GM19467 (cell line): ENCODE data around the gene APEX2.
"Not testable (repeated sequence)": the region's sequence is repeated elsewhere in the genome, so short reads cannot be mapped to it uniquely, and the experiment has no call there.

Experiments used
- ATAC-seq: cut with Tn5 transposase; IDR thresholded peaks from one replicate; pipeline ENCODE4 v1.9.1; 2021; ENCODE audit warnings: mild to moderate bottlenecking, moderate library complexity; ENCODE audit not compliant: unreplicated experiment

The APEX2 gene

DNA sequence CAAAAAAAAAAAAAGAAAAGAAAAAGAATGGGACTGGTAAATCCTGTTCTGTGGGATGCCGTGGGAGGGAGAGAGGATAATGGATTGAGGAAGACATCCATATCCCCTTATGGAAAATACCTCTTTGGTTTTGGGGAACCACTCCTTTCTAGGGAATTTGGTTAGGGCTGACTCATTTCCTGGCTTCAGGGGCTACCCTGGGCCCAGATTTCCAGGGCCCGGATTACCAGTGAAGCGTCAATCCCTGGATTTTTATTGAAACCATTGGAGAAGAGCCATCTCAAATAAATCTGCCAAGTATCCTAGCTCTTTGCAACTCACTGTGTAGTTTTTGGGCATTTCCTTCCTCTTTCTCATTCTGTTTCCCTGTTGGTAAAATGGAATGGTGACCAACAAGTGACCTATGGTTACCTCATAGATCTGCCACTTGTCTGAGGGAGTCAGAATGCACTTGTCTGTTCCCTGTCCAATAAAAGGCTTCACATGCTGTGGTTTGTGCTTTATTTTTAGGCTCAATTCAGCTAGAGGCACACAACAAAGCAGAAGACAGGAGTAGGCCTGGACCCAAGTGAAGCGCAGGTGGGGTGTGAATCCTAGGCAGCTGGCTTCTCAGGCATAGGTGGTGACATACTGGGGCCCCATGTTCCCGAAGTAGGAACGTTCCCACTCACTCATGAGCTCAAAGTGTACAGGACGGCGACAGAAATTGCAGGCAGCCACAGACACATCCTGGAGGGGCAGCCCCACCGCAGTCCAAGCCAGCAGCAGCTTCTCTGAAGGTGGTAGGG is 8.6 kb downstream of the APEX2 start:
- ATAC-seq = no peak

DNA sequence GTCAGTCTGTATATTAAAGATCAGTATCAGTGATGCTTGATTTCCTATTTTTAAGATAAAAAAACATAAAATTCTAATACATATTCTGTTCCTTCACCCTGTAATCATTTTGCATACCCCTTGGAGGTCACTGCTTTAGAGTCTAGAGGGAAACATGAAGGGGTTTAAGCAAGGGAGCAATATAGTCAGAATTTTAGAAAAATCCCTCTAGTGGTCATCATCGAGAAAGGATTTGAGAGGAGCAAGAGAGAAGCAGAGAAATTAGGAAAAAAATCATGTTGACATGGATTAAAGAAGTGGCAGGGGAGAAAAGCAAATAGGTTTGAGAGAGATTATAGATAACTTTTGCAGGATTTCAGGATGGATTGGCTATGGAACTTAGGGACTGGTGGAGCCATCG is 11.1 kb downstream of the APEX2 start:
- ATAC-seq = no peak

DNA sequence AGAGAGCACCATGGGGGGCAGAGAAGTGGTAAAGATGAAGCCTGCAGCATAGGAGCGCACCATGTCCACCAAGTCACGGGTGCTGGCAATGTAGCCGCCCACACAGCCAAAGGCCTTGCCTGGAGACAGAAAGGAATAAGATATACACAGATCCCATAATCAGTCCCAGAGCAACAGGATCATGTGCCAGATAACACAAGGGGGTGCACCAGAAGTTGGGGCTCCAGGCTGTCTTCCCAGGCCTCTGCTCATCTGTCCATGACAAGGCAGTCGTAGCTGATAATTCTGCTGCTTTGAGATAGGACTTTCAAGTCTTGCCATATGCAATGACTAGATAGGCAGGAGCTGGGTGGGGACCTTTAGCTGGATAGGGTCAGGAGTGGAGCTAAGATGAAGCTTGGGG is 14.7 kb downstream of the APEX2 start:
- ATAC-seq = no peak

DNA sequence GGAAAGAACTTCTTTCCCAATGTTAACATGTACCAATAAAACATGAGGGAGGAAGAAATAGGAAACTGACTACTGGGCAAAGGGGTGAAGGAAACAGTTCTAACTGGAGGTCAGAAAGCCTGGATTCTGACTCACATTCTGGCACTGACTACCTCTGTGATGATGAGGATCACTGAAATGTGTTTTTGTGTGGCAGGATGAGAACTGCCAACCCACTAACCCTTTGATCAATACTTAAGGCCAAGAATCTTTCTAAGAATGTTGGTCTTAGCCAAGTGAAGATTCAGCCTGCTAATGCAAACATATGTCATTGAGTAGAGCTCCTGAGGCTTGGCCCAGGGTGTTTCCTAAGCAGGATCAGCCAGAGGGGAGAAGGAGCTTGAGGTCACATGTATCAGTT is 26.0 kb downstream of the APEX2 start:
- ATAC-seq = no peak

GRCh38 chrX:55026840-55027239 is 26.7 kb downstream of the APEX2 start:
- ATAC-seq = no peak

DNA sequence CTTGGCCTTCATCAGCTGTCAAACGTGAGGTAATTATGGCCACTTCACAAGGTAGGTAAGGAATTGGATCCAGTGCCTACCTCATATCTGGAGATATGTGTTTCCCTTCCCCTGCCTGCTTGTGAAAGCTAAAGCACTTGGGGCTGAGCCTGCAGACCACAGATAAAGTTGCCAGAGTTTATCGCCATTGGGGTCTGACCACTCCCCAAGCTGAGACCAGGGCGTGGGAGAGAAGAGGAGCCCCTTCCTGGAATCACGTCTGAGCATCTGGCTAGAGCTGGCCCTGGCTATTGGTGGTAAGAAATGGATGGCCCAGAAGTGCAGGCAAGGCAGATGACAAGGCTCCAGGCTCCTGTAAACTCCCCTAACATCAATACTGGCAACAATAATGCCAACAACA is 27.9 kb downstream of the APEX2 start:
- ATAC-seq = no peak

- no peak for ATAC-seq
Measured at GRCh38 chrX:55028611-55029010, 28.4 kb downstream of the APEX2 start.

- no peak for ATAC-seq
Measured at GRCh38 chrX:55029291-55029690, 29.1 kb downstream of the APEX2 start.

DNA sequence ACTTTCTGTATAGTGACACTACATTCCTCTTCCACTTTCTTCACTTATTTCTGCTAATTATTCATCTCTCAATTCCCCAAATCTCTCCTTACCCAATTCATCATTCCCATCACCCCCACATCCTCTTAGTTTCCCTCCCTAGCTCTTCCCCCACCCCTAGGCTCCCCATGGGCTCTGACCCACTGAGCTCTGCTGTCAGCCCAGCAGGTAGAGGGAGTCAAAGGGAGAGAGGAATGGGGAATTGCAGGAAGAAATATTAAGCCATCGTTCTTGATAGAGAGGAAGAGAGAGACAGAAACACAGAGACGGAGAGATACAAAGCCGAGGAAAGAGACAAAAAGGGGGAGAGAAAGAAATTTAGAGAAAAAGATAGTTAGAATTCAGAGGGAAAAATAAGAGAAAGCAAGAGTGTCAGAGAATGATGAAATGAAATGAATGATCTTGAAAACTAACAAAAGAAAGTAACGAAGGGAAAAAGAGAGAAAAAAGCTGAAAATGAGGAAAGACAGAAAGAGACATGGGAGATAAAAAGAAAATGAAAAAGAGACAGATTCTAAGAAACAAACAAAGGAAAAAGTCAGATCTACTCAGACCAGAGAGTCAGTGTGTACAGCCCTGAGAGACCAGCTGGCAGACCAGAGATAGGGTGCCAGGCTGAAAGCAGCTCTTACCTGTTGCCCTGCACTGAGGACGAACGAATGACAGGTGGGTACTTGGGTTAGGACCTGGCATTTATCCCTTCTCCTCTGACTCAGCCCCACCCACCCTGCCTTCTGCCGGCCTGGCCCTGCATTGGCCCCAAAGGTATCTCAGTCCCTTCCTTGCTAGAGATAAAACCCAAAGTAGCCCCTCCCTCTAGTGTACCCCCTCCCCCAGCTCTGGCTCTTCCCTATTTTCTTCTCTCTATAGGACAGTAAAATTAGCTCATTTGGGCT is 30.4 kb downstream of the APEX2 start, which contains the start of gene ALAS2:
Gene ALAS2 (minus strand): TSS at position 707 of the 935 bp plus-strand sequence. CDS start 4,977 bp downstream, outside the sequence.
- ATAC-seq = no peak

DNA sequence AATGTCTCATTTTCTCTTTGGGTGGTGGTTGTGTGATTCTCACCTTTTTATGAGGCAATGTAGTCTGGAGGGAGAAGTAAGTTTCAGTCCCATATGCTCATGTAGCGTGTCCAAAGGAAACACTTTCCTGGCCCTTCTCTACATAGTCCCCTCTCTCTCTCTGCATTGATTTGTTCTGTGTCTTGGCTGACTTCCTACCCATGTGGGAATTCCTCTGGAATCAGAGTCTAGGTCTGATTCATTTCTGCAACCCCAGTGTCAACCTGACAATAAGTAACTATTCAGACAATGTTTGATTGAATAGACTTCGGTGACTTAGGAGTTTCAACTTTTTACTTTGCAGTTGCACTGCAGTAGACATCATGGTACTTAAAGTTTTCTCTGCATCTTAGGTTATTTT is 33.3 kb downstream of the APEX2 start:
- no peak for ATAC-seq

- no peak for ATAC-seq
Measured at GRCh38 chrX:55039471-55039870, 39.3 kb downstream of the APEX2 start.

- ATAC-seq = no peak
Measured at GRCh38 chrX:55041514-55041913, 41.4 kb downstream of the APEX2 start.

GRCh38 chrX:55050599-55050998 is 50.4 kb downstream of the APEX2 start:
- ATAC-seq = not testable (repeated sequence)

DNA sequence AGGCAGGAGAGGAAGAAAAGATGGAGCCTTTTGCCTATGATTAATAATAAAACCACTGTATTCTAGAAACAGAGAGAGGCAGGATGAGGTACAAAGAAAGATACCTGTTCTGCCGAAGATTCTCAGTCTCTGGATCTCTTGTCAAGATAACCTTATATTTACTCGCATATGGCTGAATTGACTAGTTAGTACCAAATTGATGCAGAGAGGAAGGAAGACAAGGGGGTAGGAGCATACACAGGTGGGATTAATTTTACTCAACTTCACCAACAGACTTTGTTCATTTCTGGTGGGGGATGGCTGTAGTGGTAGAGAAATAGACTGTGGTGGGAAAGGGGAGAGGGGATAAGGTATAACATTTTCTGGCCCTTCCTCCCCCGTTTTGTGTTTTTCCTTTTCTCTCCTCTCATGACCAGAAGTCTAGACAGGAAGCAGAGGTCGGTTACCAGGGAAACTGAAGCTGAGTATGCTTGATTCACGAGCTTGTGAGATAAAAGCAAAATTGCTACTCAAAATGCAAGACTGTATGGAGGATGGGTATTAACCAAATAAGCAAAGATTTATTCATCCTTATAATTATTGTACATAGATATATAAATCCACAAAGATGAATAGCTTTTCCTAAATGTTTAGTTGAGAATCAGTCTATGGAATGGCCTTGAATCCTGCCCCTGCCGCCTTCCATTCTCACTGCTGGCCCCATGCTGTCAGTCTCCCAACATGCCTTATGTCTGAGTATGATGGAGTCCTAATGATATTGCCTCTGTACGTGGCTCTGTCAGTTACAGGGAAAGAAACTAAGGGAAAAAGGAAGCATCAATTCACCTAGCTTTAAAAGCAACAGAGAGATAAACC is 56.9 kb downstream of the APEX2 start:
- no peak for ATAC-seq

GRCh38 chrX:55057675-55058249 is 57.6 kb downstream of the APEX2 start:
- no peak for ATAC-seq
